GM19240 (cell line): ENCODE data around the gene LRCH1.

Experiments used
- DNase-seq: peaks from one replicate; pipeline ENCODE4 v3.0.0; 2011; ENCODE audit warnings: low spot score; ENCODE audit not compliant: insufficient read length

Gene LRCH1

GRCh38 chr13:46664195-46664594, 111.2 kb downstream of the LRCH1 start:
- DNase-seq, result no peak

GRCh38 chr13:46665248-46665632, 112.3 kb downstream of the LRCH1 start:
- DNase-seq, result no peak

GRCh38 chr13:46665633-46666482, 112.9 kb downstream of the LRCH1 start:
- no peak for DNase-seq

- DNase-seq, result no peak
These were observed 113.9 kb downstream of the LRCH1 start for GRCh38 chr13:46666727-46667456.

GRCh38 chr13:46667687-46668281, 114.8 kb downstream of the LRCH1 start:
- no peak for DNase-seq

GRCh38 chr13:46668302-46668720, 115.3 kb downstream of the LRCH1 start:
- DNase-seq, result no peak

GRCh38 chr13:46668931-46669525, 116.1 kb downstream of the LRCH1 start:
- no peak for DNase-seq

- DNase-seq, result no peak
These were observed 119.5 kb downstream of the LRCH1 start for GRCh38 chr13:46672338-46673090.

GRCh38 chr13:46675016-46675415, 122.0 kb downstream of the LRCH1 start:
- no peak for DNase-seq

- DNase-seq, result no peak
These were observed 123.4 kb downstream of the LRCH1 start for GRCh38 chr13:46676378-46676725.

- DNase-seq, result peak; percentile 41
These were observed 126.6 kb downstream of the LRCH1 start for GRCh38 chr13:46679369-46680120.

GRCh38 chr13:46682015-46682414, 129.0 kb downstream of the LRCH1 start:
- no peak for DNase-seq

- no peak for DNase-seq
These were observed 129.7 kb downstream of the LRCH1 start for GRCh38 chr13:46682707-46683106.

- DNase-seq, result no peak
These were observed 130.8 kb downstream of the LRCH1 start for GRCh38 chr13:46683676-46684260.

- DNase-seq, result no peak
These were observed 131.5 kb downstream of the LRCH1 start for GRCh38 chr13:46684287-46685001.

GRCh38 chr13:46685006-46685730, 132.2 kb downstream of the LRCH1 start:
- no peak for DNase-seq

- DNase-seq, result no peak
These were observed 133.2 kb downstream of the LRCH1 start for GRCh38 chr13:46686171-46686570.

- DNase-seq, result no peak
These were observed 134.8 kb downstream of the LRCH1 start for GRCh38 chr13:46687810-46688209.

GRCh38 chr13:46688306-46688705, 135.3 kb downstream of the LRCH1 start:
- no peak for DNase-seq
